Panc1 (cell line): ENCODE data around the gene CAMSAP2.

ENCODE experiments used
- POLR2AphosphoS5 ChIP-seq: IDR thresholded peaks from 2 replicates; pipeline ENCODE4 v1.6.1; 2012; ENCODE audit warnings: mild to moderate bottlenecking, low read depth, low read length, moderate library complexity
- TCF7L2 ChIP-seq: IDR thresholded peaks from 2 replicates; pipeline ENCODE4 v1.6.1; 2011; ENCODE audit warnings: mild to moderate bottlenecking, low read depth, low read length, inconsistent platforms
- TF ChIP-seq, protein P1 (sequence below): fragments of 450-650 bp; IDR thresholded peaks from 2 replicates; pipeline ENCODE4 v1.5.1; 2017; ENCODE audit warnings: mild to moderate bottlenecking
- TF ChIP-seq, protein P2 (sequence below), 2 experiments: IDR thresholded peaks; 2 replicates each; pipeline ENCODE4 v1.6.1; 2011 to 2012; ENCODE audit warnings: low read depth in 2 of 2, control low read depth in 1 of 2, low read length in 1 of 2, mild to moderate bottlenecking in 1 of 2, moderate library complexity in 1 of 2; ENCODE audit not compliant: insufficient read depth in 1 of 2

DNA sequence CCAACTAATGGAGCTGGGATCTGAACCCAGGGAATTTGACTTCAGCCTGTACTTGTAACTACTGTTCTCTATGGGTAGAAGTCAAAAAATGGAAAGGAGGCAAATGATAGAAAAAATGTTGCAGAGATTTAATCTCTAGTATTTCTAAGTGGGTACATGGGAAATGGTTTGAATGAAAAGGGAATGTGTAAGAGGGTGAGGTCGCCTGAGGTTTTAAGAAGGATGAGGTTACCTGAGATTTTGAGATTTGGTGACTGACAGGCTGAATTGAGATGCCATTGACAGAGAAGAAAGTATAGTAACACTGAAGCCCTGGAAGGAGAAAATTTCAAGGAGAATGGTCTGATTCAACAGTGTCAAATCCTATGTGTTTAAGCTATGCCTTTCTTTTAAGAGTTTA is 5.5 kb downstream of the CAMSAP2 start:
- TF ChIP-seq, protein P1, sequence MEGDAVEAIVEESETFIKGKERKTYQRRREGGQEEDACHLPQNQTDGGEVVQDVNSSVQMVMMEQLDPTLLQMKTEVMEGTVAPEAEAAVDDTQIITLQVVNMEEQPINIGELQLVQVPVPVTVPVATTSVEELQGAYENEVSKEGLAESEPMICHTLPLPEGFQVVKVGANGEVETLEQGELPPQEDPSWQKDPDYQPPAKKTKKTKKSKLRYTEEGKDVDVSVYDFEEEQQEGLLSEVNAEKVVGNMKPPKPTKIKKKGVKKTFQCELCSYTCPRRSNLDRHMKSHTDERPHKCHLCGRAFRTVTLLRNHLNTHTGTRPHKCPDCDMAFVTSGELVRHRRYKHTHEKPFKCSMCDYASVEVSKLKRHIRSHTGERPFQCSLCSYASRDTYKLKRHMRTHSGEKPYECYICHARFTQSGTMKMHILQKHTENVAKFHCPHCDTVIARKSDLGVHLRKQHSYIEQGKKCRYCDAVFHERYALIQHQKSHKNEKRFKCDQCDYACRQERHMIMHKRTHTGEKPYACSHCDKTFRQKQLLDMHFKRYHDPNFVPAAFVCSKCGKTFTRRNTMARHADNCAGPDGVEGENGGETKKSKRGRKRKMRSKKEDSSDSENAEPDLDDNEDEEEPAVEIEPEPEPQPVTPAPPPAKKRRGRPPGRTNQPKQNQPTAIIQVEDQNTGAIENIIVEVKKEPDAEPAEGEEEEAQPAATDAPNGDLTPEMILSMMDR = no peak
- no peak for TF ChIP-seq TCF7L2
- TF ChIP-seq, protein P2, sequence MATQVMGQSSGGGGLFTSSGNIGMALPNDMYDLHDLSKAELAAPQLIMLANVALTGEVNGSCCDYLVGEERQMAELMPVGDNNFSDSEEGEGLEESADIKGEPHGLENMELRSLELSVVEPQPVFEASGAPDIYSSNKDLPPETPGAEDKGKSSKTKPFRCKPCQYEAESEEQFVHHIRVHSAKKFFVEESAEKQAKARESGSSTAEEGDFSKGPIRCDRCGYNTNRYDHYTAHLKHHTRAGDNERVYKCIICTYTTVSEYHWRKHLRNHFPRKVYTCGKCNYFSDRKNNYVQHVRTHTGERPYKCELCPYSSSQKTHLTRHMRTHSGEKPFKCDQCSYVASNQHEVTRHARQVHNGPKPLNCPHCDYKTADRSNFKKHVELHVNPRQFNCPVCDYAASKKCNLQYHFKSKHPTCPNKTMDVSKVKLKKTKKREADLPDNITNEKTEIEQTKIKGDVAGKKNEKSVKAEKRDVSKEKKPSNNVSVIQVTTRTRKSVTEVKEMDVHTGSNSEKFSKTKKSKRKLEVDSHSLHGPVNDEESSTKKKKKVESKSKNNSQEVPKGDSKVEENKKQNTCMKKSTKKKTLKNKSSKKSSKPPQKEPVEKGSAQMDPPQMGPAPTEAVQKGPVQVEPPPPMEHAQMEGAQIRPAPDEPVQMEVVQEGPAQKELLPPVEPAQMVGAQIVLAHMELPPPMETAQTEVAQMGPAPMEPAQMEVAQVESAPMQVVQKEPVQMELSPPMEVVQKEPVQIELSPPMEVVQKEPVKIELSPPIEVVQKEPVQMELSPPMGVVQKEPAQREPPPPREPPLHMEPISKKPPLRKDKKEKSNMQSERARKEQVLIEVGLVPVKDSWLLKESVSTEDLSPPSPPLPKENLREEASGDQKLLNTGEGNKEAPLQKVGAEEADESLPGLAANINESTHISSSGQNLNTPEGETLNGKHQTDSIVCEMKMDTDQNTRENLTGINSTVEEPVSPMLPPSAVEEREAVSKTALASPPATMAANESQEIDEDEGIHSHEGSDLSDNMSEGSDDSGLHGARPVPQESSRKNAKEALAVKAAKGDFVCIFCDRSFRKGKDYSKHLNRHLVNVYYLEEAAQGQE (IDR thresholded peaks at IDR 0.05; ENCODE audit: insufficient read depth in 1 of 2, low read depth in 2 of 2, low read length in 1 of 2) = no peak
- TF ChIP-seq POLR2AphosphoS5 = no peak
